ENCODE data around the gene GARRE1. TPM values are rescaled to one million over a fixed set of nuclear protein-coding genes. Genes with fewer than 3 reads are reported as not detected.

Gene GARRE1
- total RNA-seq, 1 donor from 2014 or later = 69.8 TPM

- Histone ChIP-seq H3K4me1 (no peaks in the 10 kb centered on the region), H3K9me3 (ENCODE audit: low read depth) (no peaks in the 10 kb centered on the region), H3K4me2 (no peak overlapping the region), H2AFZ (replicated peaks) (no peak overlapping the region), H3K27me3 (no peaks in the 10 kb centered on the region), H3K27ac (no peak overlapping the region), H3K36me3 (peaks cover 15% of the 10 kb centered on the region), H4K20me1 (ENCODE audit: low read depth) (peaks cover 14% of the 10 kb centered on the region), H3K79me2 (ENCODE audit: low read depth) (peaks cover 29% of the 10 kb centered on the region), H3K9ac (no peak overlapping the region), H3F3A (ENCODE audit: low read depth) (no peaks in the 10 kb centered on the region), H3K4me3 (no peak overlapping the region)
- DNase-seq (ENCODE audit: low spot score) = no peak
- H3K27ac Mint-ChIP-seq = no peak overlapping the region
- H3K36me3 Mint-ChIP-seq = peaks cover 19% of the 10 kb centered on the region
- H3K4me3 Mint-ChIP-seq = no peak overlapping the region
- H3K27me3 Mint-ChIP-seq (ENCODE audit: insufficient read depth, low read depth) = no peaks in the 10 kb centered on the region
- H3K9me3 Mint-ChIP-seq = no peaks in the 10 kb centered on the region
- TF ChIP-seq, protein P1, sequence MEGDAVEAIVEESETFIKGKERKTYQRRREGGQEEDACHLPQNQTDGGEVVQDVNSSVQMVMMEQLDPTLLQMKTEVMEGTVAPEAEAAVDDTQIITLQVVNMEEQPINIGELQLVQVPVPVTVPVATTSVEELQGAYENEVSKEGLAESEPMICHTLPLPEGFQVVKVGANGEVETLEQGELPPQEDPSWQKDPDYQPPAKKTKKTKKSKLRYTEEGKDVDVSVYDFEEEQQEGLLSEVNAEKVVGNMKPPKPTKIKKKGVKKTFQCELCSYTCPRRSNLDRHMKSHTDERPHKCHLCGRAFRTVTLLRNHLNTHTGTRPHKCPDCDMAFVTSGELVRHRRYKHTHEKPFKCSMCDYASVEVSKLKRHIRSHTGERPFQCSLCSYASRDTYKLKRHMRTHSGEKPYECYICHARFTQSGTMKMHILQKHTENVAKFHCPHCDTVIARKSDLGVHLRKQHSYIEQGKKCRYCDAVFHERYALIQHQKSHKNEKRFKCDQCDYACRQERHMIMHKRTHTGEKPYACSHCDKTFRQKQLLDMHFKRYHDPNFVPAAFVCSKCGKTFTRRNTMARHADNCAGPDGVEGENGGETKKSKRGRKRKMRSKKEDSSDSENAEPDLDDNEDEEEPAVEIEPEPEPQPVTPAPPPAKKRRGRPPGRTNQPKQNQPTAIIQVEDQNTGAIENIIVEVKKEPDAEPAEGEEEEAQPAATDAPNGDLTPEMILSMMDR (IDR thresholded peaks at IDR 0.05) = no peak
- TF ChIP-seq EZH2phosphoT487 (IDR thresholded peaks at IDR 0.05) (no peak), EZH2 (IDR thresholded peaks at IDR 0.05) (no peak)
- H3K4me1 Mint-ChIP-seq = no peaks in the 10 kb centered on the region
Observed at GRCh38 chr19:34209726-34210125, 44.6 kb upstream of the GARRE1 start.

- no peaks in the 10 kb centered on the region for H3K4me1 ChIP-seq
- H3K36me3 ChIP-seq = peaks cover 25% of the 10 kb centered on the region
- Mint-ChIP-seq H3K4me3 (no peak overlapping the region), H3K4me1 (no peaks in the 10 kb centered on the region), H3K27me3 (ENCODE audit: insufficient read depth, low read depth) (no peaks in the 10 kb centered on the region), H3K36me3 (peaks cover 16% of the 10 kb centered on the region), H3K27ac (no peak overlapping the region), H3K9me3 (no peaks in the 10 kb centered on the region)
- peaks cover 29% of the 10 kb centered on the region for H3K79me2 ChIP-seq (ENCODE audit: low read depth)
- H3K4me3 ChIP-seq = no peak overlapping the region
- no peak overlapping the region for H2AFZ ChIP-seq (replicated peaks)
- no peaks in the 10 kb centered on the region for H3K9me3 ChIP-seq (ENCODE audit: low read depth)
- H3K9ac ChIP-seq = no peak overlapping the region
- no peak overlapping the region for H3K4me2 ChIP-seq
- H3F3A ChIP-seq (ENCODE audit: low read depth) = peaks cover 13% of the 10 kb centered on the region
- H4K20me1 ChIP-seq (ENCODE audit: low read depth) = peaks cover 12% of the 10 kb centered on the region
- no peak overlapping the region for H3K27ac ChIP-seq
- DNase-seq (ENCODE audit: low spot score) = no peak
- H3K27me3 ChIP-seq = no peaks in the 10 kb centered on the region
- no peak for TF ChIP-seq EZH2 (IDR thresholded peaks at IDR 0.05)
- TF ChIP-seq EZH2phosphoT487 (IDR thresholded peaks at IDR 0.05) = no peak
- TF ChIP-seq, protein P1 (IDR thresholded peaks at IDR 0.05) = no peak
Observed at GRCh38 chr19:34213283-34213682, 41.1 kb upstream of the GARRE1 start.

GRCh38 chr19:34214040-34214439 lies 40.3 kb upstream of the GARRE1 start:
- Mint-ChIP-seq H3K36me3 (peaks cover 17% of the 10 kb centered on the region), H3K4me1 (no peaks in the 10 kb centered on the region), H3K27ac (no peak overlapping the region), H3K9me3 (no peaks in the 10 kb centered on the region), H3K27me3 (ENCODE audit: insufficient read depth, low read depth) (no peaks in the 10 kb centered on the region), H3K4me3 (no peak overlapping the region)
- H3K27ac ChIP-seq = no peak overlapping the region
- no peaks in the 10 kb centered on the region for H3K4me1 ChIP-seq
- no peak overlapping the region for H3K4me3 ChIP-seq
- TF ChIP-seq EZH2 (IDR thresholded peaks at IDR 0.05) (no peak), EZH2phosphoT487 (IDR thresholded peaks at IDR 0.05) (no peak)
- TF ChIP-seq, protein P1 (IDR thresholded peaks at IDR 0.05) = no peak
- H2AFZ ChIP-seq (replicated peaks) = no peak overlapping the region
- no peak overlapping the region for H3K4me2 ChIP-seq
- H3K9ac ChIP-seq = no peak overlapping the region
- H4K20me1 ChIP-seq (ENCODE audit: low read depth) = peaks cover 9% of the 10 kb centered on the region
- H3K27me3 ChIP-seq = no peaks in the 10 kb centered on the region
- peaks cover 27% of the 10 kb centered on the region for H3K36me3 ChIP-seq
- no peak for DNase-seq (ENCODE audit: low spot score)
- no peaks in the 10 kb centered on the region for H3K9me3 ChIP-seq (ENCODE audit: low read depth)
- peaks cover 33% of the 10 kb centered on the region for H3K79me2 ChIP-seq (ENCODE audit: low read depth)
- peaks cover 13% of the 10 kb centered on the region for H3F3A ChIP-seq (ENCODE audit: low read depth)
